SK-N-SH treated with all-trans-retinoic acid at 6 μM for 48 hours (cell line): Measurements from ENCODE around the gene TMEM178B.

ENCODE experiments used
- ARNTL ChIP-seq: fragments of 450-650 bp; formaldehyde crosslinking; IDR thresholded peaks from 2 replicates; pipeline ENCODE4 v1.5.0; 2020; ENCODE audit warnings: low read depth, mild to moderate bottlenecking, moderate library complexity, borderline replicate concordance
- BACH2 ChIP-seq: fragments of 250-450 bp; sonication (Bioruptor Pico); IDR thresholded peaks from 2 replicates; pipeline ENCODE4 v1.9.0; 2021; ENCODE audit warnings: mild to moderate bottlenecking, borderline replicate concordance
- PPARA ChIP-seq: fragments of 250-450 bp; sonication (Bioruptor Pico); IDR thresholded peaks from 2 replicates; pipeline ENCODE4 v1.5.0; 2020; ENCODE audit warnings: mild to moderate bottlenecking, borderline replicate concordance
- RARB ChIP-seq: fragments of 250-450 bp; sonication (Bioruptor Pico); IDR thresholded peaks from 2 replicates; pipeline ENCODE4 v1.8.0; 2021; ENCODE audit warnings: mild to moderate bottlenecking, moderate library complexity
- ZNF565 ChIP-seq: fragments of 450-650 bp; formaldehyde crosslinking; conservative IDR thresholded peaks from 2 replicates; pipeline ENCODE4 v1.5.0; 2020; ENCODE audit warnings: low read depth, mild to moderate bottlenecking, moderate library complexity

DNA sequence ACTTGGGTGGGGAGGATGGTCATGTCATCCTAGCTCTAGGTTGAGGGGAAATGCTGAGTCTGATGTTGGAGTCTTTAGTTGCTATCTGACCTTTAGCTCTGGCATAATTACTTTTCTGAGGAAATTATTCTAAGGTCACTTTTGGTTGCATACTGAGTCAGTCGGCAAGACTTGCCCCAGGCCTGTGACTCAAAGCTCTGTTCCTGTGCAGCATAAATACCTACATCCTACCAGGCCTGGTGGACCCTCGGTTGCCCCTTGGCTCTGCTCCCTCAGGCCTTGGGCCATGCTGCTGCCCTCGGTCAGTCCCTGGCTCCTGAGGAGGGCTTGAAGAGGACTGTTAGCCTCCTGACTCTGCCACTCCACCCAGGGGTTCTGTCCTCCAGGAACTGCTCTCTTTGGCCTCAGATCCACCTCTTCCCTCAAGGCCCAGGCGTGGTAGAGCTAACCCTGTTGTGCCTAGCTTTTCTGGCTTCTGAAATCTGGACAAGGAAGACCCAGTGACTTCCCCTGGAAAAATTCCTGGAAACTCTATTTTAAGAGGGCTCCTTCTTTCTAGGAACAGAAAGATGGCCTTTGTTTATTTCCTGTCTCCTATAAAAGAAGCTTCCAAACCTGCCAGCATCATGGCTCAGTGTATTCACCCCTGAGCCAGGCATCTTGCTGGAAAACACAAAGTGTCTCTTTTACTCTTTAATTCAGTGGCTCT is 71.2 kb downstream of the TMEM178B start:
- TF ChIP-seq PPARA (CRISPR knock-in tag) = no peak
- TF ChIP-seq RARB (CRISPR knock-in tag) = no peak
- no peak for TF ChIP-seq BACH2 (CRISPR knock-in tag)
- no peak for TF ChIP-seq ARNTL (CRISPR knock-in tag)
- TF ChIP-seq ZNF565 = no peak
